ENCODE measurements around the gene TCP10L. TPM values are rescaled to one million over a fixed set of nuclear protein-coding genes. Genes with fewer than 3 reads are reported as not detected.
A peak's percentile ranks its signal among the peaks of the same experiment; 100 is the strongest.

The TCP10L gene
- total and polyA plus RNA-seq, 2 of the 4 experiments (the other 2 are of a cell fraction), result 0.09 TPM; not detected in 1

GRCh38 chr21:32580949-32581348 is 4.4 kb downstream of the TCP10L start:
- no peak overlapping the region for H3K56ac ChIP-seq (ENCODE audit: extremely low read depth, insufficient read depth, low read length)
- no peak overlapping the region for H3K9ac ChIP-seq (ENCODE audit: low read depth, low read length)
- H3K9me1 ChIP-seq (ENCODE audit: insufficient read depth, low read length), result no peaks in the 10 kb centered on the region
- no peaks in the 10 kb centered on the region for H4K20me1 ChIP-seq (ENCODE audit: insufficient read depth, low read length)
- dilution Hi-C loops (cut with HindIII; ENCODE audit: low sequenced_read_pairs, unreplicated experiment) (no loop called here), in situ Hi-C loops (cut with MboI; ENCODE audit: low sequenced_read_pairs) (no loop called here), intact Hi-C loops (cut with micrococcal nuclease) (no loop called here)
- no peak overlapping the region for H3K4me3 ChIP-seq (ENCODE audit: insufficient read depth, low read depth, low read length)
- no peak overlapping the region for H3K27ac ChIP-seq (ENCODE audit: insufficient read depth, low read length)
- no peak overlapping the region for H3K18ac ChIP-seq (ENCODE audit: low read depth, low read length)
- no peak overlapping the region for H3K4ac ChIP-seq (ENCODE audit: low read depth, low read length)
- no peak overlapping the region for H2BK120ac ChIP-seq (ENCODE audit: low read depth, low read length)
- CTCF ChIA-PET, result interaction anchor here (0.5 kb wide), 1 partner anchor 65 kb away, joined by 3 read pairs; no protein-coding TSS in a partner anchor
- H4K5ac ChIP-seq (ENCODE audit: low read depth, low read length), result no peak overlapping the region
- H2AK9ac ChIP-seq (replicated peaks; ENCODE audit: low read depth, low read length, poor library complexity), result no peak overlapping the region
- no peak overlapping the region for H2BK15ac ChIP-seq (ENCODE audit: low read depth, low read length)
- no peak for DNase-seq
- TF ChIP-seq FOS (IDR thresholded peaks at IDR 0.05; ENCODE audit: low read depth, low read length) (no peak), ELK1 (IDR thresholded peaks at IDR 0.05; ENCODE audit: borderline replicate concordance, low read depth, low read length) (no peak), MAZ (IDR thresholded peaks at IDR 0.05; ENCODE audit: borderline replicate concordance, low read depth, low read length) (no peak), POLR2A (IDR thresholded peaks at IDR 0.05; ENCODE audit: low read depth, low read length) (no peak)
- H4K91ac ChIP-seq (ENCODE audit: insufficient read depth, low read depth, low read length), result no peak overlapping the region
- H3K23ac ChIP-seq (ENCODE audit: low read depth, low read length), result no peak overlapping the region
- no peaks in the 10 kb centered on the region for H3K79me1 ChIP-seq (ENCODE audit: low read depth in 1 of 2, low read length in 2 of 2)
- no peaks in the 10 kb centered on the region for H3K4me1 ChIP-seq (ENCODE audit: control insufficient read depth, insufficient read depth, low read length)
- no peak overlapping the region for H2BK20ac ChIP-seq (ENCODE audit: low read depth, low read length)
- POLR2A ChIA-PET (ENCODE audit: unreplicated experiment), result no interaction called here
- H2AFZ ChIP-seq (replicated peaks; ENCODE audit: low read length, poor library complexity), result peak overlapping the region; percentile 21
- H3K36me3 ChIP-seq (ENCODE audit: control insufficient read depth, insufficient read depth, low read length), result no peaks in the 10 kb centered on the region
- H3K14ac ChIP-seq (replicated peaks; ENCODE audit: low read depth, low read length), result no peak overlapping the region
- WGBS, 2 experiments (ENCODE audit: extremely low coverage in 2 of 2, insufficient read length in 1 of 2), result no CpG with 5 or more reads among the region's 13 CpGs
- H3K27me3 ChIP-seq (ENCODE audit: control insufficient read depth, insufficient read depth, low read length), result peaks cover 37% of the 10 kb centered on the region
- no peak overlapping the region for H3K4me2 ChIP-seq (ENCODE audit: low read depth, low read length)
- no peak overlapping the region for H4K8ac ChIP-seq (ENCODE audit: low read depth in 2 of 2, low read length in 2 of 2)
- no peak overlapping the region for H2BK5ac ChIP-seq (ENCODE audit: low read depth, low read length, poor library complexity, severe bottlenecking)
- no peak overlapping the region for H2AK5ac ChIP-seq (ENCODE audit: low read depth, low read length)
- ATAC-seq (ENCODE audit: low read depth), result no peak
- no TSS peak for BruUV-seq (replicated peaks)
- H3K9me3 ChIP-seq (ENCODE audit: control insufficient read depth, insufficient read depth, low read length), result no peaks in the 10 kb centered on the region

Data from IMR-90 (cell line).